Fibroblast of skin of scalp (primary cell): ENCODE measurements around the gene PASD1.
A peak's percentile ranks its signal among the peaks of the same experiment; 100 is the strongest.

Experiments used
- DNase-seq: peaks from one replicate; pipeline ENCODE4 v3.0.0-alpha.2; 2013

Gene PASD1

DNA sequence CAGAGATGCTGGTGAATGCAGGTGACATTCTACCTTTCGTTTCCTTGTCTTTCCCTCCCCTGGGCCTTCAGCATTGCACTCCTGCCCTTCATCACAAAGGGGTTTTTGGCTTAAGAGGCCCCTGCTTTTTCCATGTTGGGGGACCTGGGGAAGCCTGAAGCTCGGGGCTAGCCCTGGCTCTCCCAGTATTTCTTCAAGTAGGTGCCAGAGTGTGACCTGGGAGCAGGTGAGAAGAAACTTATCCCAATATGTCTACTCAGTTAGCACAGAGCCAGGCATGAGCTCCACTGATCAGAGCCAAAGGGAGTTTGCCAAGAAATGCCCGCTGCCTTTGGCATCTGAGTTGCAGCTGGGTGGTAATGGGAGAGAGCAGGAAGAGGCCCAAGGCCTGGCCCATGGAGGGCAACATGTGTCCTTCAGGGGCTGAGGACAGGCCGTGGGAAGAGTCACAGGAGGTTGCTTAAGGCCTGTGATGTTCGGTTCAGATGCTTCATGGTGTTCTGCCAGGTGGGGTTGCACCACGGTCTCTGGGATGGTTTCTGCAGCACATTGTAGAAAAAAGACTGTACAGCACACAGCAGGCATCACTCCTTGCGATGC lies 139.4 kb downstream of the PASD1 start:
- DNase-seq = no peak

DNA sequence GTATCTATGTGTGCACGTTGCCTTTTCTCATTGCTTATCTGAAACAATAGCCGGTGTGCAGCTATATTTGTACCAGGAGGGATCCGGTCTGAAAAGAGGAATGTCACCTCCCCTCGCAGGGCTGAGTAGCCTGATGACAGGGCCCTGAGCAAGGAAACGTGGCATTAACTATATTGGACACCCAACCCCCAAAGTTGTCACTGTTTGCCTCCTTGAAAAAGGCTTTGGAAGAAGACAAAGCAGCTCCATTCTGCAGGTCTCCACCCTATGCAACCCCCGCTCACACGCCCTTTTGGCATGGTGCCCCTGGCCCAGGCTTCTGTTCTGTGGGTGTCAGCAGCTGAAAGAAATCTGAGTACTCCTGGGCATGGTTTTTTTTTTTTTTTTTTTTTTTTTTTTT lies 140.0 kb downstream of the PASD1 start:
- peak; percentile 20 for DNase-seq

DNA sequence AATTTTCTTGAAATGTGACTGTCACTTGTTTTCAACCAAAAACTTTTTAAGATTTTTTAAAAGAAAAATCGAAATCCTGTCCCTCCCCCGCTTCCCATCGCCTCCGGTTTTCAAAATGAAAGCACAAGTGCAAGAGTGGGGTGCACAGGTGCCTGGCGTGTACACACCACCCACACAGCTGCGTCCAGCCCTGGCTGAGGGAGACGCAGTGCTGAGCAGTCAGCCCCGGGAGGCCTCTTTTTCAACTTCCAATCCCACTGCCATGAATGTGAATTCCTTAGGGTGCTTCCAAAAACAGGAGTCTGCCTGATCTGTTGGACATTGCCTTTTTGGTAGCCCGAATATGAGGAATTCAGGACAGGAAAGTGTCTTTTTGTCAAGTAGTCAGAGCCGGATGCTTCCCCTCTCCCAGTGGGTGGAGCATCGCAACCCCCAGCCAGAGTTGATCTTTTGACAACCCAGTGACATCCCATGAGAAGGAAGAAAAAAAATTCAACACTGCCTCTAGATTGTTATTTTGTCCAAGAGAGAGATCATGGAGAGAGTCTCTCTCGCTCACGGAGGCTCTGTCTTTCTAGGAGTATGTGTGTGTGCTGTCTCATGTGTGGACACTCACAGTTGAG lies 140.7 kb downstream of the PASD1 start:
- DNase-seq = no peak

DNA sequence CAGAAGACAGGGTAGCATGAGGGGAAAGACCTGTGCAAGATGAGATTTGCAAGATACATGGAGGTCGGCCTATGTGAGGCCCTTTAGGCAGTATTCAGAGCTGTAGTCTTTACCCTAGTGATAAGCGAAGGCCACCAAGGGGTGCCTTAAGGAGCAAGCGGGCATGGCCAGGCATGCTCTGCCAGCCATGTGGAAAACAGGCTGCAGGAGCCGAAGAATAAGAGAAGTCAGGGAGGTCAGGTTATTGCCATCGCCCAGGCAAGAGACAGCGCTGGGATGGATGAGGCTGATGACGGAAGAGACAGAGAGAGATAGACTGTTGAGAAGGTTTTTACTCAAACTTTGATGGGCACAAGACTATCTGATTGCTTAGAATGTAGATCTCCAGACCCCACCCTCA lies 145.3 kb downstream of the PASD1 start:
- DNase-seq = no peak

DNA sequence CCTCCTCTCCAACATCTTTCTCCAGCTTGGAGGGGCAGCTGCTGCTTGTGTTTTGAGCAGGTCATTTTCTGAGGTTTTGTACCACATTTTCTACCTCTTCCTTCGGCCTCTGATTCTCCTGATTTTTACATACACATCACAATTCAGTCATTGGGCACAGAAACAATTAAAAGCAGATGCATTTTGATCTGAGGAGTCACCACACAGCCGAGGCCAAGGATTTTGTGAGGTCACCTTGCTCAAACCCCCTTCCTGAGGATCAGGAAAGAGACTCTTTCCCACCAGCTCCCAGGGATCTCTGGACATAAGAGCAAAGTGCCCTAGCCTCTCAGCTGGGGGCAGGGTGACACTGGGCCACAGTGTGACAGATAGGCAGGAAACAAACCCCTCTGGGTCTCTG lies 147.0 kb downstream of the PASD1 start:
- DNase-seq = no peak

DNA sequence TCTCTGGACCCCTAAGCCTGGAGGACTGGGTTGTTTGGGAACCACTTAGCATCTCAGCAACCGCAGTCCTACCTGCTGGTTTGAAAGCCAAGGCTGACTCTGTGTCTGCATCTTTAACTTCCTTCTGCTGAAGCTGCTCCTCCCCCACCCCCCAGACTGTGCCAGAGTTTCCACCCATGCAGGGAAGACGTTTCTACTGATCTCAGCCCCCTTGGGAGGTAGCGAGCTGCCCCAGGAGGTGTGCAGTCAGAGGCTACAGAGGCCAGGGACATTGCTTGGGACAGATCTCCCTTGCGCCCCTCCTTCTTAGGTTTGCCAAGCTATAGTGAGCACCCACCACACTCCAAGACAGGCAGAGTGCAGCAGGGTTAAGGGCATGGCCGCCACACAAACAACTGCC lies 147.7 kb downstream of the PASD1 start:
- DNase-seq = no peak

DNA sequence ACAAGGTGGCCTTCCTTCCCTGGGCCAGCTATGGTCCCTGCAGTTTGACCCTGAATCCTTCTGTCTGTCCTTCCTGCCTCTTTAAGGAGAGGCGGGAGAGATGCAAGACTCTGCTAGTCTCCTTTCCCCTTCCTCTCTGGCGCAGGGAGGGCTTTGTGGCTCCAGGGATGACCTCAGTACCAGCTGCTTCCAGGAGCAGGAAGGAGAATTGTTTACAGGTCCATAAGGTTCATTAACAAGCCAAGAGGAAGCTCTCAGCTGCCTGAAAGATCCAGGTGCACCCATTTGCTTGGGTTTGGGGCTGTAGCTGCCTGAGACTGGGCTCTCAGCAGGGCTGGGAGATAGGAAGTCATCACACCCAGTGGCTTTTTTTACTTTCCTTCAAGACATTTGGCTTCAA lies 148.3 kb downstream of the PASD1 start:
- no peak for DNase-seq

DNA sequence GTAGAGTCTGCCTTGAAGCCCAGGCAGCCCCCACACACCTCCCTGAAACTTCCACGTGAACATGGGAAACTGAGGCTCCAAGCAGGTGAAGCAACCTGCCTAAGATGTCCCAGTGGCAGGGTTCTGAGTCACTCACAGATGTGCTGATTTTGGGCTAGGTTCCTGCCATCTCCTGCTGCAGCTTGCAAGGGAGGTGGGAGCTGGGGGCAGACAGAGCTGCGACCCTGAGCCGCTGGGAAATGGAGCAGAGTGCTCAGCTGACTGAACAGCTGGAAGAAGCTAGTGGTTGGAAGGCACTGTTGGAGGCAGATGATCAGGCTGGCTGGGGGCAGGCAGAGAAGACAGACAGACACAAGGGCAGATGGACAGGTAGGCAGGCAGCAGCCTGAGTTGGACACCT lies 148.8 kb downstream of the PASD1 start:
- DNase-seq = no peak

DNA sequence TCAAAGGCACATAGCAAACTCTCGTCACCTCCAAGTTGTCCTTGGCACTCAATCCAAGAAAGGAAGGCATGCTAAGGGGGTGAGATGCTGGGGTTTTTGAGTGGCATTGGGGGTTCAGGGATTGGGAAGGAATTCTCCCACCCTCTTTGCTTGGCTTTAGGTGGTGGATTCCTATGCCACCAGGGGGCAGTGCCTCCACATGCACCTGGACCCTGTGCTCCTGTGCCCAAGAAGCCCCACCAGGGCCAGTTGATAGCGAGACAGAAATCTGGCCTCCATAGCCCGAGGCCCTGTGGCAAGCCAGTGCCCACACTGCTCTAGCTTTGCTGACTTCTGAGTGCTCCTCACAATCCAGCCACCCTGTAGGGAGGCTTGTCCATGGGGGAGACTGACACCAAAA lies 150.4 kb downstream of the PASD1 start:
- no peak for DNase-seq

DNA sequence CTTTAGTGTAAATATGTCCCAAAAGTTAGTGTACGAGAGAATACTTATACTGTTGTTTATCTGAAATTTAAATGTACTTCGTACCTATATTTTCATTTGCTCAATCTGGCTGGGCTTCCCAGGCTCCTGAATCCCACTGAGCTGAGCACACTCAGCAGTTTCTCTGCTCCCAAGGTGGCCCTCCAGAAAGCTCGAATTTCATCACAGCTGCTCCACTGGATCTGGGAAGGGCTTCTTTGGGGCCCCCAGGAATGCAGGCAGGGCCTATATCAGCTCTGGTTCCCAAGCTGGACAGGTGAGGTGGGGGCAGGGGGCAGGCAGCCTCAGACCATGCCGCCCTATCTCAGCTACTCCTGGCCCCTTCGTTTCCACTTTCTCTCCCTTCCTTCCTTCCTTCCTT lies 150.9 kb downstream of the PASD1 start:
- no peak for DNase-seq

DNA sequence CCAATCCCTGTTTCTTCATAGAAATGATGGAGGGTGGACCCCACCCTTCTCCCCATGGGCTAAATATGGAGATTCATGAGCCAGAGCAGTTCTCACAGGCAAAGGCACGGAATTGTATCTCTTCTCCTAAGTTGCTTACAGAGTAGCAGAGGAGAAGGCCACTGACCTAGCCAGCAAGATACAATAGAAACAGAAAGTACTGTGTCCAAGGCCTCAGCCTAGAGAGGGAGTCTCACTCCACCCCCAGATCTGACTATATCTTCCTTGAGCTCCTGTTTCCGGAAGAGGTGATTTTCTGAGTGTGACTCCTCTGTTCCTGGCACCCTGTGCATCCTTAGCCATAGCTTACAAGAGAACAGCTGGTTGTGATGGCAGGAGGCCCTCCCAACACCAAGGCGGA lies 152.3 kb downstream of the PASD1 start, which contains the start of gene FATE1:
TSS of gene FATE1 (plus strand) at position 284 of the 400 bp plus-strand sequence. CDS start at position 369, 85 bp downstream.
- no peak for DNase-seq

DNA sequence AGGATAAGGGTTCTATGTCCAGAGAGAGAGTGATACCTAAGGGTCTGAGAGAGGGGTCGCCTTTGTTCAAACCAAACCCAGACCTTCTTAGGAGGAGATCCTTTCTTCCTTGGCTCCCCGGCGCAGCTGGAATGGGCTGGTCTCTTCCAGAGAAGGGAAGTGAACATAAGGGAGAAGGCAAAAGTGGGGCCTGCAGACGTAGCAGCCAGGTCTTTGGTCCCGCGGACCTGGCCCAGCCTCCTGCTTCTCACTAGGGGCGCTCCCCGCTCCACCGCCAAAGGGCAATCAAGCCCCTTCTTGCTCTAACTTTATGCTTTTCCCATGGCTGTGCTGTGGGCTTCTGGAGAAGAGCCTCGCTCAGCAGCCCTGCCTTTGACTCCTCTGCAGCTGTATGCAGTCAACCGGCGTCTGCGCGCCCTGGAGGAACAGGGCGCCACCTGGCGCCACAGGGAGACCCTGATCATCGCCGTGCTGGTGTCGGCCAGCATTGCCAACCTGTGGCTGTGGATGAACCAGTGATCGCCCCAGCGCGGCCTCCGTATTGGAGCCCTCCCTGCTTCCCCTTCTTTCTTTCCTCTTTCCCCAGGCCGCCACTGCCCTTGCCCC lies 158.9 kb downstream of the PASD1 start:
- DNase-seq = peak; percentile 35

DNA sequence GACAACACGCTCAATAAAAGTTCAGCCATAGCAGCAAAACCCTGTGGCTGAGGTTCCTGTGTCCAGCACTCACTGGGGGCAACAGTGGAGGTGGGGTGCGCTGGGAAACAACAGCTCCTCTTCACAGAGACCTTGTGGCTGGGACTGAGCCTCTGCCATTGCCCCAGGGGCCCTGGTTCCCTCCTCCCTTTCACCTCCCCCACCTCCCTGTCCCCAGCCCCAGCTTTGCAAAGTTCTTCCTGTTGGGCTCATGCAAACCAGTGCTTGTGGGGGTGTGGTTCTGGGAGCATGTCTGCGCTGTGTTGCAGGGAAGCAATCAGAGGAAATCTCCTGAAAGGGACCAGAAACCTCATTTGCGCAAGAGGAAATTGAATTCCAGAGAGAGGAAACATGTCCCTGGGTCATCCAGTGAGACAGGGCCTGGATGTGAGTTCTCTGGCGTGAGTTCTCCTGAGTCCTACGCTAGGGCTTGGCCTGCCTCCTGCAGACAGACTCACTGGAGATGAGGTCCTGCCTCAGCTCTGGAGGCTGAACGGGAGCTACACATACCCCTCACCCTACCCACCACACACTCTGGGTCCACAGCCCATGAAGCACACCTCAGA lies 159.8 kb downstream of the PASD1 start:
- no peak for DNase-seq

DNA sequence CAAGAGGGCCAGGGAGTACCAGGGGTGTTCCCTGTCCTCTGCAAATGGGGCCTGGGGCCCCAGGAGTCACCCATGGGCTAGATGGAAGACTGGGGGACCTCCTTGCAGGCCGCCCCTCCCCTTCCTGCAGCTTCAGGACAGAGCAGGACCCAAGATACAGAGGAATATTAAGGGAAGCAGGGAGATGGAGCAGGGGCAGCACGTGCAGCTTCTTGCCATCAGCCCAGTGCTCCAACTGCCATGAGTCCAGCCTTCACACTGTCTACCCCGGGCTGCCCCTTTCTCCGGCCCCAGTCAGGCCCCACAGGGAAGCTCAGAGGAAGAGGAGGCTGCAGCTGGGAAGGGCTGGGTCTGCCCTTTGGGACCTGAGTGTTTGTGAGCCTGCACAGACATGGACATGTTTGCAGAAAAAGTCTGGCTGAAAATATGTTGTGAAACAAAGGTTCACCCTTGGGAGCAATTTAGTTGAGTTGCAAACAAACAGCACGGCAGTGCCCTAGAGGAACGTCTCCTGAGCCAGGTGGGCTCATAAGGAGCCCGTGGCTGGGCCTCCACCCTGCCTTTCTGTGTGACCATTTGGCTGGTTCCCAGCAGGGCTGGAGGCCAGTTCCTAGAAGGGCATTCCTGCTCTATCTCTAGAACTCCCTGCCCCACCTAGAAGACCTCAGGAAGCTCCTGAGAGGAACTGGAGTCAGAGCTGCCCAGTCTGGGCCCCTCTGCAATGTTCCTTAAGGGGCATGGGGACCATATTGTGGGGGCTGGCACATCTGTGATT lies 161.3 kb downstream of the PASD1 start:
- DNase-seq = no peak

DNA sequence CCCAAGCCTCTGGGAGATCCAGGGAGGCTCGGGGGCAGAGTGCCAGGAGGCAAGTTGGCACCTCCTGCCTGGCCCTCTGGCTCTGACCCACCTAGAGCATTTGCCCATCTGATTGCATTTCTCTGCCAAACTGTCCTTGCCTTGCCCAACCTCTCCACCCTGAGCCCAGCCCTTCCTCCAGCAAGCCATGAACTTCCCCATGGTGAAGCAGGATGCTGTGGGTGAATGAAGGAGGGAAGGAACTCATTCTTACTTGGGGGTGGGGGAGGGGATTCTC lies 161.8 kb downstream of the PASD1 start:
- DNase-seq = no peak
